GM21528 (cell line): ENCODE results near the gene ALAD.

ENCODE experiments used
- ATAC-seq: cut with Tn5 transposase; IDR thresholded peaks from one replicate; pipeline ENCODE4 v1.9.1; 2021; ENCODE audit warnings: mild to moderate bottlenecking, moderate library complexity; ENCODE audit not compliant: unreplicated experiment, low FRiP score

The ALAD gene

GRCh38 chr9:113350107-113350661 lies 50.9 kb downstream of the ALAD start:
- no peak for ATAC-seq

DNA sequence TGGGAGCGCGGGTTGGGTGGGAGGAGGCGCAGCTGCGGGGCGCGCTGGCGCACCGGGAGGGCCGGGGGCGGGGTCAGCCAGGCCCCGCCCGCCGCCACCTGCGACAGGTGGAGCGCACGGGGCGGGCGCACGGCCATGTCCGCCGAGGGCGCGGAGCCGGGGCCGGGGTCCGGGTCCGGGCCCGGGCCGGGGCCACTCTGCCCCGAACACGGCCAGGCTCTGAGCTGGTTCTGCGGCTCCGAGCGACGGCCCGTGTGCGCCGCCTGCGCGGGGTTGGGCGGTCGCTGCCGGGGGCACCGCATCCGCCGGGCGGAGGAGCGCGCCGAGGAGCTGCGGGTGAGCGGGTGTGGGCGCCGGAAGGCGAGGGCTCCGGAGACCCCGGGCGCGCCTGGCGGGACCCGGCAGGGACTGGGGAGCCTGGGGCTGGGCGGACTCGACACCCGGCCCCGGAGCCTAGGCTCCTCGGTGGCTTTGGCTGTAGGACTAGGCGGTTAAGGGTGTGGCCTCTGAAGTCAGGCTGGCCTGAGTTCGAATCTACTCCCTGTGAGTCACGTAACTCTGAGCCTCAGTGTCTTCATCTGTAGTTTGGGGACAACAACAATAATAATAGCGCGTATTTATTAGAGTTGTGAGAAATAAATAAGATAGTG lies 51.5 kb downstream of the ALAD start, which contains the start of gene BSPRY:
Gene BSPRY (plus strand): TSS at position 97 of the 650 bp plus-strand sequence. CDS start 39 bp downstream, at position 136.
- ATAC-seq: no peak

GRCh38 chr9:113349066-113349444 lies 52.0 kb downstream of the ALAD start:
- no peak for ATAC-seq

- ATAC-seq: no peak
These were observed 52.6 kb downstream of the ALAD start for GRCh38 chr9:113348437-113348836.

- no peak for ATAC-seq
These were observed 55.4 kb downstream of the ALAD start for GRCh38 chr9:113345671-113346070.

- no peak for ATAC-seq
These were observed 55.9 kb downstream of the ALAD start for GRCh38 chr9:113345190-113345589.

DNA sequence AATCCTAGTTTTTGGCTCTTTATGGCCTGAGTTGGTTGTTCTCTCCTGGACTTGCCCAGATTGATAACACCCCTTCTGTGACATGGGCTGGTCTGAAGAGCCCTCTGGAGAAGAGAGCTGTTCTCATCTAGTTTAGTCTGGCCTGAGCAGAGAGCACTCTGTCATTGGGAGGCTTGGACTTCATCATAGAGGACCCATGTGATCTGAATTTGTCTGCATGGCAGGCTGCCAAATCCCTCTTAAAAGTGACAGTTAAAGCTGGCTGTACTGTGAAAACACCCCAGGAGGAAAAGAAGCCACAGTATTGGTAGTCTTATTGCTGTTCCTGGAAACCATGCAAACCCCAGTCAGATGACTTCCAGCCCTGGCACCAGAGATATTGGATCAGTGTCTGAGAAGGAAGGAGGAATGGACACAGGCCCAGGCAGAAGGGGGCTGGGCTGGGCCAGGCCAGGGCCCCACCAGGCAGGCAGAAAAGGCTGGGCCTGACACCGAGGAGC lies 57.3 kb downstream of the ALAD start:
- no peak for ATAC-seq

DNA sequence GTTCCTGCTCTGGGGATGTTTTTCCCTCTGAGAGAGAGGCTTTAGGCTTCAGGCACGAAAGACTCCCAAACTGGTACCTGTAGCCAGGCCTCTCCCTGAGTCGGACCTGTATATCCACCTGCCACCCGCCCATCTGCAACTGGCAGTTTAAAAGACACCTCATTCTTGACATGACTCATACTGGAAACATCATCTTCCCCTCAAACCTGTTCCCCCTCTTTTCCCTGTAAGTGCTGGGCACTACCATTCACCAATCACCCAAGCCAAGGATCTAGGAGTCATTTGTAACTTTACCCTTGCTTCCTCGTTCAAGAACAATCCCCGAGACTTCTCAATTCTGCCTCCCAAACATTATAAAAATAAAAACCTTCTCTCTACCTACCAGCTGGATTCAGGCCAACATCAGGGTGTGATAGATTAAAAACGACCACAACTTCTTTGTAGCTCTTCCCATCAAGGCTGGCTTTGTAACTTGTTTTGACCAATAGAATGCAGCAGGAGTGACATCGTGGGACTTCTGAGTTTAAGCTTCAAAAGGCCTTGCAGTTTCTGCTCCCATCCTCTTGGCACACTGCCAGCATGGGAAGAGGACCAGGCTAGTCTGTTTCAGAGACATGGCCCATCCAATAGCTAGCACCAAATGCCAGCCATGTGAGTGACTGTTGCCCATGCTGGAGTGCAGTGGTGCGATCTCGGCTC lies 59.2 kb downstream of the ALAD start:
- ATAC-seq: no peak

DNA sequence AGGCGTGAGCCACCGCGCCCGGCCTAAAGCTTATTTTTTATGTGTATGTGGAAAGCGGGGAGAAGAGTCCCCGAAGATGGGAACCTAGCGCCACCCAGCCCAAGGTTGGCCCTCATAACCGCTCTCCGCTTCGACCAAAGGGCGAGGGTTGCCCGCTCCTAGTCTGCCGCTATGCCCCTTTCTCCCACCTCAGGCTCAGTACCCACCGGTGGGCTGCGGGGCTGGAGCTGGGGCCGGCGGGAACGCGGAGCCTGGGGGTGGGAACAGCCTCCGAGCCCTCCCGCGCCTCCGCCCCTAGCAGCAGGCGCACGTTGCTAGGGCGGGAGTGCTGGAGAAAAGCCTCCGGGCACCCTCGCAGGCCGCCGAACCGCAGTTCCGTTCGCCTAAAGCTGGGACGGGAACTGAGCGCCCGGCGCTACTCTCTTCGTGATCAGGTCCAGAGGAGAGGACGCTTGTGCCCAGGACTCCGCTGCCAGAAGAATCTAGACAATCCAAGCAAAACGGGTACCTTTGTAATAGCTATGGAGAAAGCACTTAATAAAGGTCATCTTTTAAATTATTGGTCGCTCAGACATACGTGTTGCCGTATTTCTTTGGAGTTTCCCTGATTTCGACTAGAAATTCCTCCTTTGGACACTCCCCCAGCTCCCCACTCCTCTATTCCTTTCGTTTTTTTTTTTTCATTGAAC lies 60.9 kb downstream of the ALAD start, which contains the start of gene WDR31:
Gene WDR31 (minus strand): TSS at position 265 of the 689 bp plus-strand sequence. CDS start 8,253 bp downstream, outside the sequence.
- ATAC-seq: peak; percentile 97

DNA sequence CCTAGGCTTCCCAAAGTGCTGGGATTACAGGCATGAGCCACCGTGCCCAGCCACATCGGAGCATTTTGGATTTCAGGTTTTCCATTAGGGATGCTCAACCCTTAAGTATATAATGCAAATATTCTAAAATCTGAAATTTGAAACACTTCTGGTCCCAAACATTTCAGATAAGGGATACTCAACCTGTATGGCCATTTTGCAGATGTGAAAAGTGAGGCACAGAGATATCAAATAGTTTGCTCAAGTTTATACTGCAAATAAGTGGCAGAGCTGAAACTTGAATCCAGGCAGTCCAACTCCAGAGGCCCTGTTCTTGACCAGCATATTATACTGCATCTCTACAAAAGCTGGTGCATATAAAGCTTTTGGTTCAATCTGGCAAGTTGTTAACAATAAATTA lies 63.4 kb downstream of the ALAD start:
- ATAC-seq: no peak
